ENCODE measurements around the gene RPA3. TPM values are rescaled to one million over a fixed set of nuclear protein-coding genes. Genes with fewer than 3 reads are reported as not detected.

The RPA3 gene
- total and polyA plus RNA-seq, 8 donors, result 6.7 to 44.9 (median 28.7) TPM; not detected in 1

DNA sequence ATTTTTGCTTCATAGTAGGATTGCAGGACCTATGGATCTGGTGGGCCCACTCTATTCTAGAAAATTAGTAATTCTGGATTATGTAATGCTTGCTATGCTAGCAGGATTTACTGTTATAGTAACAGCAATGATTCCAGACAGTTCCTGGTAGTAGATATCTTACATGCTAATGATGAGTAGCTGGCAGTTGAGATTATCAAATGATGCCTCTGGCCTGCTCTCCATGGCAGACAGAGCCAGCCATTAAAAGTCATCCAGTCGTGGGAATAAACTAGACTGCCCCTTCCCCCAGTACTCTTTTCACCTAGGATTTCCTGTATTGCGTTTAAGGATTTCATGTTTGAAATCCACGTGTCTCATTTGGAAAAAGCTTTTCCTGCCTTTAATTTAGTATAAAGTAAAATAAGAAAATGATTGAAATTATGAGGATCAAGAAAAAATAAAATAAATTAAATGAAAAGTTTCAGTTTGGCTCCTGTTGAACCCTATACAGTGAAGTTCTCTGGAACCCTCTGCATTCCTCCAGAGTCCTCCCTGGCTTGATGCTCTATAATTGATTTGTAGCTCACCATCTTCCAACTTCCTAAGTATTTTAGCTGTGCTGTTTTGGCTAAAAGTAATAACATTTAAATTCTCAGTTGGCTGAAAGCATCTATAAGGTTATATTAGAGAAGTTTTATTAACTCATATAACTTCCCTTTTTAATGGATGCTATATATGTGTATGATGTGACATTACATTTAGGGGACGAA is 63.3 kb downstream of the RPA3 start:
- no peak for DNase-seq
- intact Hi-C loops (cut with DNase I; ENCODE audit: low total_unique reads), result no loop called here
- Histone ChIP-seq H3K4me3 (no peak overlapping the region), H3K27ac (no peak overlapping the region), H3K27me3 (no peaks in the 10 kb centered on the region), H3K9me3 (no peaks in the 10 kb centered on the region), H3K4me1 (peaks cover 0 to 40% (median 7%) of the 10 kb centered on the region in 4 donors), H3K36me3 (no peaks in the 10 kb centered on the region)
- 68 to 80% (median 73%) methylated on average over 4 of the region's 4 CpGs for WGBS, 5 donors
- no peak for TF ChIP-seq POLR2A (IDR thresholded peaks at IDR 0.05)
- no peak for TF ChIP-seq EP300 (IDR thresholded peaks at IDR 0.05)
- TF ChIP-seq, protein P1, sequence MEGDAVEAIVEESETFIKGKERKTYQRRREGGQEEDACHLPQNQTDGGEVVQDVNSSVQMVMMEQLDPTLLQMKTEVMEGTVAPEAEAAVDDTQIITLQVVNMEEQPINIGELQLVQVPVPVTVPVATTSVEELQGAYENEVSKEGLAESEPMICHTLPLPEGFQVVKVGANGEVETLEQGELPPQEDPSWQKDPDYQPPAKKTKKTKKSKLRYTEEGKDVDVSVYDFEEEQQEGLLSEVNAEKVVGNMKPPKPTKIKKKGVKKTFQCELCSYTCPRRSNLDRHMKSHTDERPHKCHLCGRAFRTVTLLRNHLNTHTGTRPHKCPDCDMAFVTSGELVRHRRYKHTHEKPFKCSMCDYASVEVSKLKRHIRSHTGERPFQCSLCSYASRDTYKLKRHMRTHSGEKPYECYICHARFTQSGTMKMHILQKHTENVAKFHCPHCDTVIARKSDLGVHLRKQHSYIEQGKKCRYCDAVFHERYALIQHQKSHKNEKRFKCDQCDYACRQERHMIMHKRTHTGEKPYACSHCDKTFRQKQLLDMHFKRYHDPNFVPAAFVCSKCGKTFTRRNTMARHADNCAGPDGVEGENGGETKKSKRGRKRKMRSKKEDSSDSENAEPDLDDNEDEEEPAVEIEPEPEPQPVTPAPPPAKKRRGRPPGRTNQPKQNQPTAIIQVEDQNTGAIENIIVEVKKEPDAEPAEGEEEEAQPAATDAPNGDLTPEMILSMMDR (IDR thresholded peaks at IDR 0.05), result no peak

DNA sequence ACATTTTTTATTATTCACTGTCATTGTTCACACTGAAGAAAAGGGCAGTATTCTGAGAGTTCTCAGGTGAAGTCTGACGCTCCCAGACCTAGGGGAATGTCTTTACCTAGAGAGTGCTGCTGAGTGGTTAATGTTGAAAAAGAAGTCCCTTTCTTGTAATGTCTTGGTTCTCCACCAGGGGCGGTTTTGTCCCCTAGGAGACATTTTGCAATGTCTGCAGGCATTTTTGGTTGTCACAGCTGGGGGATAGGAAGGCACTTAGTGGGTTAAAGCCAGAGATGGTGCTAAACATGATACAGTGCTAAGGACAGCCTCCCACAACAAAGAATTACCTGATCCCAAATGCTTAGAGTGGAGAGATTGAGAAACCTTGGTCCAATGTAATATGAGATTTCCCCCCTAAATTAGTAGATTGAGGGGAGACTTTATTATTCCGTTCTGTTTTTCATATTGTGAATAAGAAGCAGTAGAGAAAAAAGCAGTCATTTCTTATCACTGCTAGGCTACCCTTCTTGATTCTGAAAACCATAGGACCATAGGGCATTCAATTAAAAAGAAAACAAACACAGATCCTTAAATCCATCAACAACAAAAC is 64.7 kb downstream of the RPA3 start:
- H3K9me3 ChIP-seq, result no peaks in the 10 kb centered on the region
- TF ChIP-seq POLR2AphosphoS5 (IDR thresholded peaks at IDR 0.05), result no peak
- TF ChIP-seq, protein P1 (IDR thresholded peaks at IDR 0.05), result peak in 2 of 7 experiments; percentile 19 to 43
- DNase-seq, result peak in 1 of 2 donors; percentile 24
- no peaks in the 10 kb centered on the region for H3K27me3 ChIP-seq
- peaks cover 0 to 47% (median 7%) of the 10 kb centered on the region in 4 donors for H3K4me1 ChIP-seq
- 69 to 76% (median 74%) methylated on average over 3 of the region's 3 CpGs for WGBS, 5 donors
- intact Hi-C loops (cut with DNase I; ENCODE audit: low total_unique reads), result no loop called here
- H3K36me3 ChIP-seq, result no peaks in the 10 kb centered on the region
- H3K27ac ChIP-seq, result no peak overlapping the region
- no peak overlapping the region for H3K4me3 ChIP-seq

DNA sequence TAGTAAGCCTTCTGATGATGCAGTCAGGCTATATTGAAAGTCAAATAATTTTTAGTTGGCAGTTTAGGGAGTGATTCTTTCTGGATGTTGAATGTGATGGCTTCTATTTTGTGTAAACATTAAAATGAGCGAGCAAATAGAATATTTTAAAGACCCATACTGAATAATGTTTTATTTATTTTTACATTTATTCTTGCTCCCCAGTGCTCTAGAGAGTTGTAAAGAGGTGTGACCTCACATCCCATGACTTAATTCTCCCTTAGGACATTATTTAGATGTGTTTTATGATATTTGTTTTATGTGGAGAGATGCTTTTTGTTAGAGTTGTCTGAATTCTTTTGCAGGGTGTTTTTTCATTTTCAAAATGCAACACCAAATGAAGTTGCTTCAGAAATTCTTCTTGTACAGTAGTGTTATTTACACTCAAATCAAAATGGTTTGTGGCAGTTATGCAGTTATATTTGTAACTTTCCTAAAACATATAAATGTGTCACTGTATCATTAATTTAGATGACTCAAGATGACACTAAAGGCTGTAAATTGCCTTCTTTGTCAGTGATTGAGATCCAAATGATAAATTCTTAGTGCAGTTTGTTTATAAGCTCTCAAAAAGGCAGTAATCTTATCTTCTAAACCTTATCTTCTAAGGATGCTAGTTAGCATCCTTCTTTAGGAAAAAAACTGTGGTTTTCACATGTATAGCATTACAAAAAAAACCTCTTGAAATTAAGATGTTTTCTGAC is 65.4 kb downstream of the RPA3 start:
- Histone ChIP-seq H3K27ac (no peak overlapping the region), H3K4me3 (no peak overlapping the region), H3K36me3 (no peaks in the 10 kb centered on the region), H3K27me3 (no peaks in the 10 kb centered on the region), H3K4me1 (peaks cover 0 to 47% (median 7%) of the 10 kb centered on the region in 4 donors), H3K9me3 (no peaks in the 10 kb centered on the region)
- DNase-seq, result no peak
- 43 to 72% (median 55%) methylated on average over 1 of the region's 1 CpG for WGBS, 5 donors
- intact Hi-C loops (cut with DNase I; ENCODE audit: low total_unique reads), result no loop called here
- TF ChIP-seq, protein P1 (IDR thresholded peaks at IDR 0.05), result no peak
- TF ChIP-seq POLR2A (IDR thresholded peaks at IDR 0.05) (no peak), EP300 (IDR thresholded peaks at IDR 0.05) (no peak), POLR2AphosphoS5 (IDR thresholded peaks at IDR 0.05) (no peak)

DNA sequence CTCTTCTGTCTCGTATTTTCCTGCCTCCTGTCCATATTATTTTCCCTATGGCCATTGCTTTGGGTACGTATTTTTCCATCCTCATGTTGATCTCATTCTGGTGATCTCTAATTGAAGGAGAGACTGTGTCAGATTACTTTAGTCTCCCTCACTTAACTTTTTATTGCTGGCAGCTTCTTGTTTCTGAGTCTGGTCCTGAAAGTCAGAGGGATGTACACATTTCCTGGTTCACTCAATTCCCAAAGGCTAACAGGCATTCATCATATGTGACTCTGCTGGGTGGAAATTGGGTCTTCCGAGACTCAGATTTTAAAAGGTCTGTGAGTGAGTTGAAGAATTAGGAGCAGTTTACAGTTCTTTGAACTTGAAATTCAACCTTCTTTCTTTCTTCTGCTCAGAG is 66.9 kb downstream of the RPA3 start:
- Histone ChIP-seq H3K4me3 (no peak overlapping the region), H3K36me3 (no peaks in the 10 kb centered on the region), H3K9me3 (no peaks in the 10 kb centered on the region), H3K27me3 (no peaks in the 10 kb centered on the region), H3K4me1 (peaks cover 0 to 52% (median 7%) of the 10 kb centered on the region in 4 donors), H3K27ac (no peak overlapping the region)
- TF ChIP-seq POLR2AphosphoS5 (IDR thresholded peaks at IDR 0.05), result no peak
- TF ChIP-seq, protein P1 (IDR thresholded peaks at IDR 0.05), result no peak
- 50 to 88% (median 74%) methylated on average over 3 of the region's 3 CpGs for WGBS, 5 donors
- intact Hi-C loops (cut with DNase I; ENCODE audit: low total_unique reads), result no loop called here
- DNase-seq, result no peak

Measured in stomach (tissue), 9 donors.